Stimulated activated CD4-positive, alpha-beta T cell treated with anti-CD3 and anti-CD28 coated beads, Interleukin-1b, Interleukin-23, amount 100 ng/mL, for 24 hours (primary cell): Measurements from ENCODE around the gene MAP7D1.
A peak's percentile ranks its signal among the peaks of the same experiment; 100 is the strongest.
"Not testable (repeated sequence)": the region's sequence is repeated elsewhere in the genome, so short reads cannot be mapped to it uniquely, and the experiment has no call there.

ENCODE experiments used
- DNase-seq, 4 experiments: peaks; one replicate each; pipeline ENCODE4 v3.0.0-alpha.2; 2020; ENCODE audit warnings: low read depth in 4 of 4, low spot score in 1 of 4

The MAP7D1 gene

GRCh38 chr1:36151134-36151844 is 4.7 kb upstream of the MAP7D1 start:
- DNase-seq, result no peak

- no peak for DNase-seq
These were observed 4.1 kb upstream of the MAP7D1 start for GRCh38 chr1:36151845-36152203.

- no peak for DNase-seq
These were observed 2.5 kb upstream of the MAP7D1 start for GRCh38 chr1:36153476-36153875.

- DNase-seq, result no peak
These were observed 1.6 kb upstream of the MAP7D1 start for GRCh38 chr1:36154335-36154734.

GRCh38 chr1:36154765-36155407 is 1.1 kb upstream of the MAP7D1 start:
- DNase-seq, result no peak

GRCh38 chr1:36156329-36157114 is 562 bp downstream of the MAP7D1 start:
- DNase-seq, result peak in 1 of 4 experiments; percentile 67

GRCh38 chr1:36157115-36157903 is 1.3 kb downstream of the MAP7D1 start:
- DNase-seq, result no peak

- no peak for DNase-seq
These were observed 2.2 kb downstream of the MAP7D1 start for GRCh38 chr1:36157973-36158826.

GRCh38 chr1:36158827-36159252 is 2.9 kb downstream of the MAP7D1 start:
- DNase-seq, result not testable (repeated sequence)

GRCh38 chr1:36159614-36160387 is 3.8 kb downstream of the MAP7D1 start:
- no peak for DNase-seq

- DNase-seq, result no peak
These were observed 4.5 kb downstream of the MAP7D1 start for GRCh38 chr1:36160388-36160948.

- peak in 1 of 4 experiments; percentile 68 for DNase-seq
These were observed 5.1 kb downstream of the MAP7D1 start for GRCh38 chr1:36160949-36161485.

- DNase-seq, result peak in 1 of 4 experiments; percentile 28
These were observed 5.9 kb downstream of the MAP7D1 start for GRCh38 chr1:36161641-36162531.

- no peak for DNase-seq
These were observed 6.8 kb downstream of the MAP7D1 start for GRCh38 chr1:36162680-36163239.

- no peak for DNase-seq
These were observed 7.5 kb downstream of the MAP7D1 start for GRCh38 chr1:36163426-36163825.

GRCh38 chr1:36164361-36164760 is 8.4 kb downstream of the MAP7D1 start:
- no peak for DNase-seq

- DNase-seq, result no peak
These were observed 9.2 kb downstream of the MAP7D1 start for GRCh38 chr1:36165145-36165544.

- DNase-seq, result no peak
These were observed 10.2 kb downstream of the MAP7D1 start for GRCh38 chr1:36166136-36166535.
